Measurements from ENCODE around the gene CAMKV. TPM values are rescaled to one million over a fixed set of nuclear protein-coding genes. Genes with fewer than 3 reads are reported as not detected.

CAMKV gene
- total RNA-seq, 1 experiment from 2014 or later: 58.2 TPM

- peak; percentile 54; the same call in 1 of the 2 replicates for TF ChIP-seq FOXP4 (CRISPR knock-in tag; IDR thresholded peaks at IDR 0.05)
- 0 out of 2 replicates have a peak, but pooled peaks have one; percentile 22 for TF ChIP-seq USF2 (CRISPR knock-in tag; IDR thresholded peaks at IDR 0.05)
- no peak for TF ChIP-seq NR3C1 (CRISPR knock-in tag; conservative IDR thresholded peaks at IDR 0.05; ENCODE audit: low read depth)
- TF ChIP-seq MXD4 (CRISPR knock-in tag; IDR thresholded peaks at IDR 0.05; ENCODE audit: borderline replicate concordance): no peak
- TF ChIP-seq FOXK1 (CRISPR knock-in tag; IDR thresholded peaks at IDR 0.05): no peak
- TF ChIP-seq TEAD1 (CRISPR knock-in tag; IDR thresholded peaks at IDR 0.05): no peak
- no peak for TF ChIP-seq ZNF232 (CRISPR knock-in tag; IDR thresholded peaks at IDR 0.05)
- TF ChIP-seq PRDM15 (CRISPR knock-in tag; IDR thresholded peaks at IDR 0.05): peak; percentile 65
- no peak for TF ChIP-seq ZNF425 (CRISPR knock-in tag; conservative IDR thresholded peaks at IDR 0.05)
- TF ChIP-seq SP1 (CRISPR knock-in tag; conservative IDR thresholded peaks at IDR 0.05): peak; percentile 13; the same call in 1 of the 2 replicates
- no peak for TF ChIP-seq ATF1 (CRISPR knock-in tag; IDR thresholded peaks at IDR 0.05)
- no peak for TF ChIP-seq PRRX2 (CRISPR knock-in tag; IDR thresholded peaks at IDR 0.05)
- TF ChIP-seq ZBTB21 (CRISPR knock-in tag; IDR thresholded peaks at IDR 0.05; ENCODE audit: borderline replicate concordance): no peak
- no peak for TF ChIP-seq ZNF138 (CRISPR knock-in tag; conservative IDR thresholded peaks at IDR 0.05)
- TF ChIP-seq ARID4B (CRISPR knock-in tag; IDR thresholded peaks at IDR 0.05; ENCODE audit: borderline replicate concordance): no peak
Measured at GRCh38 chr3:49910409-49911123, 40.9 kb upstream of the CAMKV start (continued).
